Fibroblast of the aortic adventitia (primary cell): ENCODE measurements around the gene MSX1. TPM values are rescaled to one million over a fixed set of nuclear protein-coding genes. Genes with fewer than 3 reads are reported as not detected.
A peak's percentile ranks its signal among the peaks of the same experiment; 100 is the strongest.

ENCODE experiments used
- DNase-seq: peaks from one replicate; pipeline ENCODE4 v3.0.0-alpha.2; 2010; ENCODE audit warnings: low read depth
- H3K4me3 ChIP-seq: 2 replicates; pipeline ENCODE4 v1.5.1; 2011; ENCODE audit warnings: low read depth, mild to moderate bottlenecking, control low read depth, low read length, moderate library complexity
- CTCF ChIP-seq: IDR thresholded peaks from 2 replicates; pipeline ENCODE4 v1.5.1; 2011; ENCODE audit warnings: mild to moderate bottlenecking, low read length, control low read depth, inconsistent platforms; ENCODE audit not compliant: insufficient read depth
- total RNA-seq: library from RNA; depleted of rRNA; stranded (reverse); fragments of >200 nt; gene quantifications from 2 replicates; pipeline ENCODE4 v1.2.3, GENCODE V29; 2012; ENCODE audit warnings: low replicate concordance

The MSX1 gene
- total RNA-seq, 1 donor, result 17.6 TPM

GRCh38 chr4:4853371-4853823 is 6.1 kb upstream of the MSX1 start:
- no peak for DNase-seq
- peak overlapping the region; percentile 52 for H3K4me3 ChIP-seq
- TF ChIP-seq CTCF, result no peak

GRCh38 chr4:4853921-4854648 is 5.4 kb upstream of the MSX1 start:
- no peak overlapping the region for H3K4me3 ChIP-seq
- DNase-seq, result no peak
- no peak for TF ChIP-seq CTCF

- no peak for TF ChIP-seq CTCF
- no peak for DNase-seq
- H3K4me3 ChIP-seq, result no peak overlapping the region
Observed at GRCh38 chr4:4854649-4855295, 4.7 kb upstream of the MSX1 start.

- H3K4me3 ChIP-seq, result no peak overlapping the region
- no peak for DNase-seq
- TF ChIP-seq CTCF, result no peak
Observed at GRCh38 chr4:4855301-4856070, 4.0 kb upstream of the MSX1 start.

- peak overlapping the region; percentile 9 for H3K4me3 ChIP-seq
- TF ChIP-seq CTCF, result no peak
- DNase-seq, result no peak
Observed at GRCh38 chr4:4856071-4857000, 3.1 kb upstream of the MSX1 start.
